Type B pancreatic cell (in vitro differentiated cells): ENCODE data around the gene PTPRB. TPM values are rescaled to one million over a fixed set of nuclear protein-coding genes. Genes with fewer than 3 reads are reported as not detected.
A peak's percentile ranks its signal among the peaks of the same experiment; 100 is the strongest.

Experiments used
- DNase-seq: peaks from one replicate; pipeline ENCODE4 v3.0.0; 2021; ENCODE audit warnings: mixed read lengths; ENCODE audit not compliant: unreplicated experiment; ENCODE audit errors: extremely low spot score
- H3K27ac Mint-ChIP-seq: 2 replicates; pipeline ENCODE4 v1.8.0; 2021; ENCODE audit warnings: mild to moderate bottlenecking, mixed read lengths
- H3K27me3 Mint-ChIP-seq: 2 replicates; pipeline ENCODE4 v1.8.0; 2021; ENCODE audit warnings: mixed read lengths
- H3K36me3 Mint-ChIP-seq: 2 replicates; pipeline ENCODE4 v1.8.0; 2021; ENCODE audit warnings: mixed read lengths
- H3K4me1 Mint-ChIP-seq: one replicate; pipeline ENCODE4 v1.8.0; 2021; ENCODE audit warnings: mixed read lengths; ENCODE audit not compliant: unreplicated experiment
- H3K4me3 Mint-ChIP-seq: 2 replicates; pipeline ENCODE4 v1.8.0; 2021; ENCODE audit warnings: mild to moderate bottlenecking, mixed read lengths
- H3K9me3 Mint-ChIP-seq: 2 replicates; pipeline ENCODE4 v1.8.0; 2021; ENCODE audit warnings: mixed read lengths
- total RNA-seq: library from RNA; stranded (reverse); gene quantifications from 2 replicates; pipeline ENCODE4 v1.2.1, GENCODE V29; 2021; ENCODE audit warnings: low replicate concordance
- TF ChIP-seq, protein P1 (sequence below): fragments of 200-600 bp; sonication (generic); conservative IDR thresholded peaks from 2 replicates; pipeline ENCODE4 v1.5.0; 2021; ENCODE audit warnings: antibody characterized with exemption, mild to moderate bottlenecking

The PTPRB gene
- total RNA-seq, 1 donor from 2014 or later, result 4.2 TPM

DNA sequence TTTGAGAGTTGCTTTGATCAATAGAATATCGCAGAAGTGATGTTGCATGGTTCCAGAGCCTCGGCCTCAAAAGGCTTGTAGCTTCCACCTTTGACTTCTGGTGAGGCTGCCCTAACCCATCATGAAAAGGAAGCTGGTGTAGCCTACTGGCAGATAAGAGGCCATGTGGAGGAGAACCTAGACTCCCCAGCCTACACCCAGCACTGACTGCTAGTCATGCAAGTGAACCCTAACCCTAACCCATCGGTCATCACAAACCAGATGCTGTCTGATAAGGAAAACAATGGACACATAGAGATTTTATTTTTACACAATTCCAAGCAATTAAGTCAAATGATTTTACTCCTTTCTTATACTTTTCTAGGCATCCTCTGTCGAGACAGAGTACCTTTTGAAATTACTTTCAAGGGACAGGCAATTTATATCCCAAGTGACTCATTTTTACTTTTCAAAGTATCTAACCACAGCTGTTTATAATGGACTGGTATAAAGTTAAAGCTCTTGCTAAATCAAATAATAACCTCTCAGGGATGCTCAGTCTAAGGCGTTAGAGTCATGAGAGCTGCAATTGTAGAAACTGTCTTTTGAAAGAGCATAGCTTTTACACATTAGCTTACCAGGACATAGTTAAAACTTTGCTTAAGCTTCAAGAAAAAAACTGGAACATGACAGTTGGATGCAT, 17.6 kb downstream of the PTPRB start:
- Mint-ChIP-seq H3K4me3 (no peak overlapping the region), H3K9me3 (no peaks in the 10 kb centered on the region), H3K27ac (no peak overlapping the region), H3K4me1 (no peaks in the 10 kb centered on the region), H3K27me3 (peaks cover 25% of the 10 kb centered on the region), H3K36me3 (no peaks in the 10 kb centered on the region)
- no peak for DNase-seq
- TF ChIP-seq, protein P1, sequence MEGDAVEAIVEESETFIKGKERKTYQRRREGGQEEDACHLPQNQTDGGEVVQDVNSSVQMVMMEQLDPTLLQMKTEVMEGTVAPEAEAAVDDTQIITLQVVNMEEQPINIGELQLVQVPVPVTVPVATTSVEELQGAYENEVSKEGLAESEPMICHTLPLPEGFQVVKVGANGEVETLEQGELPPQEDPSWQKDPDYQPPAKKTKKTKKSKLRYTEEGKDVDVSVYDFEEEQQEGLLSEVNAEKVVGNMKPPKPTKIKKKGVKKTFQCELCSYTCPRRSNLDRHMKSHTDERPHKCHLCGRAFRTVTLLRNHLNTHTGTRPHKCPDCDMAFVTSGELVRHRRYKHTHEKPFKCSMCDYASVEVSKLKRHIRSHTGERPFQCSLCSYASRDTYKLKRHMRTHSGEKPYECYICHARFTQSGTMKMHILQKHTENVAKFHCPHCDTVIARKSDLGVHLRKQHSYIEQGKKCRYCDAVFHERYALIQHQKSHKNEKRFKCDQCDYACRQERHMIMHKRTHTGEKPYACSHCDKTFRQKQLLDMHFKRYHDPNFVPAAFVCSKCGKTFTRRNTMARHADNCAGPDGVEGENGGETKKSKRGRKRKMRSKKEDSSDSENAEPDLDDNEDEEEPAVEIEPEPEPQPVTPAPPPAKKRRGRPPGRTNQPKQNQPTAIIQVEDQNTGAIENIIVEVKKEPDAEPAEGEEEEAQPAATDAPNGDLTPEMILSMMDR, result no peak

DNA sequence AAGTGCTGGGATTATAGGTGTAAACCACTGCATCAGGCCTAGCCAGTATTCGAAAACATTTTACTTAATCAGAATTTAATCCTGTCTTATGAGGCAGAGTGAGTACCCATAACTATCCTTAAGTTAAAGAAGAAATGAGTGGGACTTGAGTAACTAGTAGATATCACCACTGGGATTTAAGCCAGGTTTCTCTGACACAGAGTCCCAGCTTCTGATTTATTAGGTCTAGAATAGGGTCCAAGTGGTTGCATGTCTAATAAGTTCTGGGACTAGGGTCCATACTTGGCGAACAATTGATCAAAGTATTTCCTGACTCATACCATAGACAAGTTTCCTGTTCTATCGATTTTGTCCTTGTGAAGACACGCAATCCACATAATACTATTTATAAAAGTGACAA, 18.9 kb downstream of the PTPRB start:
- no peaks in the 10 kb centered on the region for H3K36me3 Mint-ChIP-seq
- H3K4me1 Mint-ChIP-seq, result no peaks in the 10 kb centered on the region
- no peak overlapping the region for H3K27ac Mint-ChIP-seq
- H3K27me3 Mint-ChIP-seq, result peaks cover 24% of the 10 kb centered on the region
- TF ChIP-seq, protein P1, result no peak
- H3K9me3 Mint-ChIP-seq, result no peaks in the 10 kb centered on the region
- no peak for DNase-seq
- H3K4me3 Mint-ChIP-seq, result no peak overlapping the region

DNA sequence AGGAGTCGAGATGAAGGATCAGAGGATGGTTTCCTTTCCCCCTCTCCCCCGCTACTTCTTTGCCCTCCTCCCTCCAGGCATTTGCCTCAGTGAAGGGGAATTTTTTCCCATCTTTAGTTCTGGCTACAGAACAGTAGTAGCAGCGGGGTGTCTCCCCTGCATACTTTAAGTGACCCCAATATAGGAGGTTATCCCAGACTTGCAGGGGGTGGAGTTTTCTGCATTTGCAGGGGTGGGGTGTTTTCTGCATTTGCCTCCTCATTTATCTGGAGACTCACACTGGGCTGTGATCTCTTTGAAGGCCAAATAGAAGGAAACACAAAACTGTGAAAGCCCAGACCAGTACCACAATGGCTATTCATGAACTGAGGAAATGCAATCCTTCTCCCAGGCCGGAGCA, 19.8 kb downstream of the PTPRB start:
- no peaks in the 10 kb centered on the region for H3K4me1 Mint-ChIP-seq
- peaks cover 25% of the 10 kb centered on the region for H3K27me3 Mint-ChIP-seq
- no peak overlapping the region for H3K27ac Mint-ChIP-seq
- TF ChIP-seq, protein P1, result no peak
- H3K36me3 Mint-ChIP-seq, result no peaks in the 10 kb centered on the region
- H3K9me3 Mint-ChIP-seq, result no peaks in the 10 kb centered on the region
- H3K4me3 Mint-ChIP-seq, result no peak overlapping the region
- DNase-seq, result no peak

DNA sequence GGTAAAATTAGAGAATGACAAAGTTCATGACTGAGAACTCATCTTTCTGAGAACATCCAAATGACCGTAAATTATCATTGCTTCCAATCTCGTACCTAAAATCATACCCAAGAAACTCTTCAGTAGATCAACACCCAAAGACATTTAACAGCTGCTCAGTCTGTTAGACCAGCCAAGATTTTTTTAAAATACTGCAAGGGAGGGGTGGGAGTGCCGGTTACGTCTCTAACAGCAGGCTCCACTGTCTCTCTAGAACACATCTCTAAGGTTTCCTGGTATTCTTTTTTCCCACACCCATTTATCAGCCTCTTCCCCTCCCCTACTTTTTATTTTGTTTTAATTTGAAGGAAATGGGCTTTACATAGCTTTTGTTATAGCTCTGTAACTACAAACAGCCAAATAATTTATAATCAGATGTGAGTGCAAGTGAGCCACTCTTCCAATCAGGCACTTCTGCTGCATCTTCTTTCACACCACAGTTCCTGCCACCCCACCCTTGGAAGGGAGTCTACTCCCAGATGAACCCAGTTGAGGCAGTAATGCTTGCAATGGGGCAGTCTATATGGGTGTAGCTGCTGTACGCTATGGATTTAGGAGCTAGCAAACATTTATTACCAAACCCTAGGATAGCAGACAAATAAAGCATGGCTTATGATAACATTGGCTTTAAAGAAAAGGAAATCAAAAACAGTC, 21.9 kb downstream of the PTPRB start:
- H3K27me3 Mint-ChIP-seq, result peaks cover 42% of the 10 kb centered on the region
- no peak overlapping the region for H3K27ac Mint-ChIP-seq
- H3K36me3 Mint-ChIP-seq, result no peaks in the 10 kb centered on the region
- no peaks in the 10 kb centered on the region for H3K9me3 Mint-ChIP-seq
- H3K4me3 Mint-ChIP-seq, result no peak overlapping the region
- H3K4me1 Mint-ChIP-seq, result peaks cover 12% of the 10 kb centered on the region
- DNase-seq, result no peak
- TF ChIP-seq, protein P1, result no peak

DNA sequence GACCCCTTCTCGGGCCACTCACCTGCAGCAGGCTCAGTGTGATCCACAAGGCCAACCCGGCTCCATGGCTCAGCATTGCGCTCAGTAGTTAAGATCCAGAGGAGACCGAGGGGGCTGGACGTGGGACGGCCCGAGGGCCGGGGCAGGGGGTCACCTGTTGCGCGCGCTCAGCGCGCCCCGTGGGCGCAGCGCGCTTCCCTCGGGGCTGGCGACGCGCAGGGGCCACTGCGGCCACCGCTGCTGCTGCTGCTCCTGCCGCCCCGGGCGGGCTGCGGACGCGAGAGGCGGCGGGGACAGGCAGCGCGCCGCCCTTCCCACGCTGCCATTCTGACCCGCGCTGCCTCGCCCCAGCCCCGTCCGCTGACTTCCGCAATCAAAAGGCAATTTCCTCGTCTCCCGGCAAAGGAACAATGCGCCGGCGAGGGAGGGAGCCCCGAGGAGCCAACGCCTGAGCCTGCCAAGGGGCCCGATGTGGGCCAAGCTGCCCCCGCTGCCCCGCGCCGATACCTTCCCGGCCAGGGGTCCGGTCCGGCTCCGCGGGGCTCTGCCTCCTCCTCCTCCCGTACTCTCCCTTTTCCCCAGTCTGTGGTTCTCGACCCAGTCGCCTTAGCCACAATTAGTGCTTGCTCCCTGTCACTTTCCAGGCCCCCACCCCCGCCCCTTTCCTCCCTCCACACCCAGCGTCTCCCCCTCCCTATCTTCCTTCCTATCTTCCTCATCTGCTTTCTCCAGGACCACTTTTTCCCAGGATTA, 27.3 kb downstream of the PTPRB start:
- peak; percentile 71 for DNase-seq
- H3K9me3 Mint-ChIP-seq, result no peaks in the 10 kb centered on the region
- TF ChIP-seq, protein P1, result no peak
- peak overlapping the region; percentile 13 for H3K27ac Mint-ChIP-seq
- H3K4me1 Mint-ChIP-seq, result peaks cover 13% of the 10 kb centered on the region
- no peaks in the 10 kb centered on the region for H3K36me3 Mint-ChIP-seq
- peaks cover 66% of the 10 kb centered on the region for H3K27me3 Mint-ChIP-seq
- H3K4me3 Mint-ChIP-seq, result peak overlapping the region; percentile 88
